GM21381 (cell line): ENCODE results near the gene CACNB2.

Experiments used
- ATAC-seq: cut with Tn5 transposase; IDR thresholded peaks from one replicate; pipeline ENCODE4 v1.9.1; 2021; ENCODE audit warnings: mild to moderate bottlenecking, moderate library complexity; ENCODE audit not compliant: unreplicated experiment

CACNB2 gene

GRCh38 chr10:18140149-18140956 lies at the start of gene CACNB2:
Gene CACNB2 (plus strand): TSS chr10:18140424.
- ATAC-seq = no peak

- ATAC-seq = no peak
These were observed 45.9 kb upstream of the CACNB2 start for GRCh38 chr10:18094332-18094731.

- ATAC-seq = no peak
These were observed 45.4 kb upstream of the CACNB2 start for GRCh38 chr10:18094793-18095192.

GRCh38 chr10:18097524-18097923 lies 42.7 kb upstream of the CACNB2 start:
- ATAC-seq = no peak

GRCh38 chr10:18098201-18098600 lies 42.0 kb upstream of the CACNB2 start:
- no peak for ATAC-seq

- ATAC-seq = no peak
These were observed 40.8 kb upstream of the CACNB2 start for GRCh38 chr10:18099415-18099814.

GRCh38 chr10:18100669-18101068 lies 39.6 kb upstream of the CACNB2 start:
- no peak for ATAC-seq

- no peak for ATAC-seq
These were observed 37.8 kb upstream of the CACNB2 start for GRCh38 chr10:18102404-18102803.

- no peak for ATAC-seq
These were observed 35.9 kb upstream of the CACNB2 start for GRCh38 chr10:18104223-18104872.

GRCh38 chr10:18109341-18109870 lies 30.8 kb upstream of the CACNB2 start:
- no peak for ATAC-seq

- no peak for ATAC-seq
These were observed 26.3 kb upstream of the CACNB2 start for GRCh38 chr10:18113881-18114280.

GRCh38 chr10:18117276-18117675 lies 22.9 kb upstream of the CACNB2 start:
- ATAC-seq = no peak

- no peak for ATAC-seq
These were observed 17.5 kb upstream of the CACNB2 start for GRCh38 chr10:18122753-18123152.

GRCh38 chr10:18133046-18133445 lies 7.2 kb upstream of the CACNB2 start:
- ATAC-seq = no peak

- ATAC-seq = no peak
These were observed 5.7 kb upstream of the CACNB2 start for GRCh38 chr10:18134509-18134908.

GRCh38 chr10:18134921-18135320 lies 5.3 kb upstream of the CACNB2 start:
- ATAC-seq = no peak

GRCh38 chr10:18136073-18136791 lies 4.0 kb upstream of the CACNB2 start:
- no peak for ATAC-seq

GRCh38 chr10:18137111-18137510 lies 3.1 kb upstream of the CACNB2 start:
- no peak for ATAC-seq

- no peak for ATAC-seq
These were observed 977 bp downstream of the CACNB2 start for GRCh38 chr10:18140957-18141845.

- no peak for ATAC-seq
These were observed 1.9 kb downstream of the CACNB2 start for GRCh38 chr10:18142151-18142550.

- no peak for ATAC-seq
These were observed 4.2 kb downstream of the CACNB2 start for GRCh38 chr10:18144396-18144795.
